ENCODE measurements around the gene PLCB3. TPM values are rescaled to one million over a fixed set of nuclear protein-coding genes. Genes with fewer than 3 reads are reported as not detected.
A peak's percentile ranks its signal among the peaks of the same experiment; 100 is the strongest.

Gene PLCB3
- total RNA-seq, 1 experiment from 2014 or later: 34.6 TPM

GRCh38 chr11:64278576-64279190, 27.4 kb downstream of the PLCB3 start:
- ChIA-PET CTCF (interaction anchor here (1.3 to 4.5 kb wide), 3 partner anchors 24 to 77 kb away, joined by 3 to 37 read pairs (median 23); partner anchors contain the start of gene CATSPERZ), POLR2A (interaction anchor here (1.0 to 8.2 kb wide), 2 partner anchors 8 to 24 kb away, joined by 4 to 125 read pairs; no protein-coding TSS in a partner anchor)
- Mint-ChIP-seq H3K27me3 (ENCODE audit: insufficient read depth, unreplicated experiment) (no peaks in the 10 kb centered on the region), H3K9me3 (ENCODE audit: unreplicated experiment) (no peaks in the 10 kb centered on the region), H3K4me1 (ENCODE audit: insufficient read depth, unreplicated experiment) (peaks cover 4% of the 10 kb centered on the region), H3K36me3 (ENCODE audit: insufficient read depth, unreplicated experiment) (peaks cover 55% of the 10 kb centered on the region), H3K27ac (ENCODE audit: low read depth, unreplicated experiment) (no peak overlapping the region), H3K4me3 (ENCODE audit: unreplicated experiment) (no peak overlapping the region)
- intact Hi-C loops (cut with micrococcal nuclease): no loop called here
- no TSS peak for BruUV-seq (replicated peaks)
- no peak for TF ChIP-seq CTCF (IDR thresholded peaks at IDR 0.05; ENCODE audit: unreplicated experiment)
- DNase-seq (ENCODE audit: unreplicated experiment): no peak

- no peak overlapping the region for H3K4me3 Mint-ChIP-seq (ENCODE audit: unreplicated experiment)
- TF ChIP-seq CTCF (IDR thresholded peaks at IDR 0.05; ENCODE audit: unreplicated experiment): no peak
- no TSS peak for BruUV-seq (replicated peaks)
- peaks cover 54% of the 10 kb centered on the region for H3K36me3 Mint-ChIP-seq (ENCODE audit: insufficient read depth, unreplicated experiment)
- peaks cover 10% of the 10 kb centered on the region for H3K4me1 Mint-ChIP-seq (ENCODE audit: insufficient read depth, unreplicated experiment)
- H3K9me3 Mint-ChIP-seq (ENCODE audit: unreplicated experiment): no peaks in the 10 kb centered on the region
- ChIA-PET POLR2A (interaction anchor here (0.6 to 8.2 kb wide), 7 partner anchors 12 to 249 kb away, joined by 3 to 125 read pairs (median 4); partner anchors contain the start of gene PRDX5), CTCF (interaction anchor here (0.8 to 9.9 kb wide), 4 partner anchors 10 to 31 kb away, joined by 3 to 96 read pairs (median 8); partner anchors contain the start of genes CATSPERZ and PLCB3)
- no peak overlapping the region for H3K27ac Mint-ChIP-seq (ENCODE audit: low read depth, unreplicated experiment)
- intact Hi-C loops (cut with micrococcal nuclease): no loop called here
- no peaks in the 10 kb centered on the region for H3K27me3 Mint-ChIP-seq (ENCODE audit: insufficient read depth, unreplicated experiment)
- no peak for DNase-seq (ENCODE audit: unreplicated experiment)
Observed at GRCh38 chr11:64281957-64282770, 30.8 kb downstream of the PLCB3 start.

GRCh38 chr11:64283092-64283491, 31.8 kb downstream of the PLCB3 start:
- TF ChIP-seq CTCF (IDR thresholded peaks at IDR 0.05; ENCODE audit: unreplicated experiment): no peak
- Mint-ChIP-seq H3K27me3 (ENCODE audit: insufficient read depth, unreplicated experiment) (no peaks in the 10 kb centered on the region), H3K27ac (ENCODE audit: low read depth, unreplicated experiment) (peak overlapping the region; percentile 84), H3K9me3 (ENCODE audit: unreplicated experiment) (no peaks in the 10 kb centered on the region), H3K4me3 (ENCODE audit: unreplicated experiment) (peak overlapping the region; percentile 76), H3K36me3 (ENCODE audit: insufficient read depth, unreplicated experiment) (peaks cover 49% of the 10 kb centered on the region), H3K4me1 (ENCODE audit: insufficient read depth, unreplicated experiment) (peaks cover 10% of the 10 kb centered on the region)
- CTCF ChIA-PET: interaction anchor here (0.6 to 9.9 kb wide), 8 partner anchors 9 to 495 kb away, joined by 3 to 96 read pairs (median 6); partner anchors contain the start of genes CATSPERZ, PLCB3 and SF1
- DNase-seq (ENCODE audit: unreplicated experiment): no peak
- POLR2A ChIA-PET: interaction anchor here (1.0 to 8.2 kb wide), 7 partner anchors 13 to 57 kb away, joined by 3 to 125 read pairs (median 10); partner anchors contain the start of genes ESRRA, NUDT22, PPP1R14B and PRDX5
- BruUV-seq (replicated peaks): no TSS peak
- intact Hi-C loops (cut with micrococcal nuclease): no loop called here
